ENCODE results near the gene TRIM62.

Gene TRIM62

DNA sequence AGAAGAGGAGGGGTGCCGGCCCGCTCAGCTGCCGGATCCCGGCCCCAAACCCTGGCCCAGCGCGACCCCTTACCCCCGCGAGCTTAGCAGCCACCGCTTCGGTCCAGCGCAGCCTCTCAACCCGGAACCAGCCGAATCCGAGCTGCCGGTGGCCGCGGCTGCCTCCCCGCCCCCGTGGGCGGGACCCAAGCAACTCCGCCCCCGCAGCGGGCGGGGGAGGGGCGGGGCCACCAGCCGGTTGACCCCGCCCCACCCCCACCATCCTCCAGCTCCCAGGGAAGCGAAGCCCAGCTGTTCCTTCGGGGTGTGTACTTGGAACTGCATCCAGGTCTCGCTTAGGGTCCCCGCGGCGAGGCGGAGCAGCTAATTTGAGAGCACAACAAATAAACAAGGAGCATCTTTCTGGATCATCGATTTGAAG is at the start of gene TRIM62:
Gene TRIM62, minus strand, starts transcription at position 123 of the 421 bp plus-strand sequence. CDS start 611 bp downstream, outside the sequence.
- DNase-seq, result peak in 1 of 2 donors; percentile 50

GRCh38 chr1:33231166-33231565 is 49.3 kb upstream of the TRIM62 start:
- no peak for DNase-seq

DNA sequence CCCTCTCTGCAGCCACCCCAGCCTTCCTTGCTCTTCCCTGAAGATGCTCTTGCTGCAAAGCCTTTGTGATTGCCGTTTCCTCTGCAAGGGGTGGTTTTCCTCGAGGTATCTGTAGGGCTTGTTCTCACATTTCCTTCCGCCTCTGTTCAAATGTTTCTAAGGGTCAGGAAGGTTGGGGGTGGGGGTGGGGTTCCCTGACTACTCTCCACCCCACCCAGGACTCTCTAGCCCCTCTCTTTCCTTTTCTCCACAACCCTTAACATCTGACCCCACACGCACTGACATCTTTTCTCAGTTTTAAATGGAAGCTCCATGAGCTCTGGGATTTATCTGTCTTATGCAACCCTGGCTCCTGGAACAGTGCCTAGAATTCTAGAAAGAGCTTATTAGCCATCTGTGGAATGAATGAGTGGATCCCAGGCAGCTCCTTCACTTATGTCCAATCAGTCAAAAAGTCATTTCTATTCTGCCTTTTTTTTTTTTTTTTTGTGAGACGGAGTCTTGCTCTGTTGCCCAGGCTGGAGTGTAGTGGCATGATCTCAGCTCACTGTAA is 47.2 kb upstream of the TRIM62 start:
- no peak for DNase-seq

GRCh38 chr1:33225586-33225985 is 43.7 kb upstream of the TRIM62 start:
- DNase-seq, result no peak

DNA sequence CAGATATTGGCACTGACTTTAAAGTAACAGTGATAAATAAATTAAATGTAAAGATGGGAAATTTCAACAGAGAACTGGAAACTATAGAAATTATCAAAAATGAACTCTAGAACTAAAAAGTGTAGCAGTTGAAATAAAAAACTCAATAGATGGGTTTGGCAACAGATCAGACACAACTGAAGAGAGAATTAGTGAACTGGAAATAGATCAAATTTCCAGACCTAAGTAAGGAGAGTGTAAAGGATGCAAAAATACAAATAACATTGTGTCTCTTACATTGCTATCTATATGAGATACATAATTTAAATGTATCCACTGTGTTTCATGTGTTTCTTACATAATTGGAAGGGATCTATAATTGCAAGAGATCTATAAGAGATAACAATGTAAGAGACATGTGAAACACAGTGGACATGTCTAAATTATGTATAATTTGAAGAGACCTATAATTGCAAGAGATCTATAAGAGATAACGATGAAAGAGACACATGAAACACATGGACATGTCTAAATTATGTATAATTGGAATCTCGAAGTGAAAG is 42.4 kb upstream of the TRIM62 start:
- no peak for DNase-seq

GRCh38 chr1:33222381-33222780 is 40.5 kb upstream of the TRIM62 start:
- no peak for DNase-seq

DNA sequence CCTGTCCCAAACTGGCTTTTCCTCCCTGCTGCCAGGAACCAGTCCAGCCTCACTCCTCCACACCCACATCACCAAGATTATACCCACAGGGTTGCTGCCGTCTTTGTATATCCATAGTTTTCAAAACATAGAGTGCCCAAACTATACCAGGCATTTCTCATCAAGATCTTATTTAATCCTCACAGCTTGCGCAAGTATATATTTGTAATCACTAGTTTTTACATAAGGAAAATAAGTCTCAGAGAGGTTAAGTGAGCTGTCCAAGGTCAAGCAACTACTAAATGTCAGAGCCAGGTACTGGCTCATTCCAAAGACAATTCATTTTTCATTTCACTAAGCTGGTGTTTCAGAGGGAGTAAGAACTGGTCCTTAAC is 39.5 kb upstream of the TRIM62 start:
- no peak for DNase-seq

DNA sequence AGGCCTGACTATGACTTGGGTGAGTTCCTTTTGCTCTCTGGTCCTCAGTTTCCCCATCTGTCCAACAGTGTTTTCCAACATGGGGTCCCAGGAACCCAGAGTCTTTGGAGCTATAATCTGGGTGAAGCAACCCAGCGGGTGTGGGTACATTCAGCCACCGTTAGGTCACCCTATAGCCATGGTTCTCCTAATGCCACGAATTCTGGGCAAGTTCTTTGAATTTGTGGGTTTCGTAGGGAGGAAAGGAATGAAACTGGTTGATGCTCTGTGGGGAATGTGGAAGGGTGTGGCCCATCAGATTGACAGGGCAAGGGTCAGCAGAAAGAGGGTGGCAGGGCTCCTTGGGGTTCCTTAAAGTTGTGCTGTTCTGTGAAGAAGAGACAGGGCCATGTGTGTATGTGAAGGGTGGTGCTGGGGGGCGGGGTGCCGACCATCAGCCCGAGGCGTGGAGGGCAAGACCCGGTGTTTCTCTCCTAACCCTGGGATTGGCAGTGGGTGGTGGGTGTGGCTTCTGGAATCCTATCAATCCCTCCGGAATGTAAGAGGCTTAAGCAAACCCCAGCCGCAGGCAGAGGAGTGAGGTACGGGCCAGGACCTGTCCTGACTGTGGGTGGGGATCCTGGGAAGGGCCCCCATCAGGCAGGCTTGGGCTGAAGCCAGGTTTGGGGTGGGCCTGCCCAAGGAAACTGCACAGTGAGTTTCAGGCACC is 39.0 kb upstream of the TRIM62 start:
- no peak for DNase-seq

DNA sequence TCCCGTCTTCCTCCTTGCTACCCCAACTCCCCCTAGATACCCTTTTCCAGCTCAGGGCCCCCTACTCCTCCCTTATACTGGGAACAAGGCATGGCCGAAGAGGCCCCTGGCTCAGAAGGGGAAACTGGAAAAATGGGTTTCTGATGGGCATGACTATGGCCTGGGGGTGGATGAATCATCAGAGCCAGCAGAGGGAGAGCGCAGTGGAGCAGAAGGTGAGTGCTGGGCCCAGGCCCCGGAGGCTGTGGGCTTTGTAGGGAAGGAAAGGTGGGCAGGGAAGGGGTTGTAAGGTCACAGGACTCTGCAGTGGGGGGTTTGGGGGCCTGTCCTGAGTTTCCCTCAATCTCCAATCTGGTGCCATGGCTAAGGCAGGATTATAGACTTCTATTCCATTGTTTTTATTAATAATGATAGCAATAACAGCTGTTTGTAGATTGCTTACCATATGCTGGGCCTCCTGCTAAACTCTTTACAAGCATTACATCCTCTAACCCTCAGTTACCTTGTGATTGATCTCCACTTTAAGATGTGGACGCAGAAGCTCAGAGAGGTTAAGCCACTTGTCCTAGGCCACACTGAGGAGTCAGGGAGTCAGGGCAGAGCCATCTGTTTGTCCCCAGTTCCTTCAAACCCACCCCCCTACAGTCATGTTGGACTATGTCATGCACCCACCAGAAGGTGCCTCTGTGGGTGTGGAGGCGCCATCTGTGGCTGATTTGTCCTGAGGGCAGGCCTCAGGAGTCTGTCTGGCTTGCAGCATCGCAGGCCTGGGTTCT is 38.2 kb upstream of the TRIM62 start:
- DNase-seq, result no peak

DNA sequence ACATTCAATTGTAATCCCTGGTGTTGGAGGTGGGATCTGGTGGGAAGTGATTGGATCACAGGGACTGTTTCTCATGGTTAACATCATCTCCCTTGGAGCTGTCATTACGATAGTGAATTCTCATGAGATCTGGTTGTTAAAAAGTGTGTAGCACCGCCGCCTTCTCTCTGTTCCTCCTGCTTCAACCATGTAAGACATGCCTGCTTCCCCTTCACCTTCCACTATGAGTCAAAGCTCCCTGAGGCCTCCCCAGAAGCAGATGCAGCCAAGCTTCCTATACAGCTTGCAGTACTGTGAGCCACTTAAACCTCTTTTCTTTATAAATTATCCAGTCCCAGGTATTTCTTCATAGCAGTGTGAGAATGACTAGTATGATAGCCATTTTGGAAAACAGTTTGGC is 30.1 kb upstream of the TRIM62 start:
- no peak for DNase-seq

GRCh38 chr1:33206340-33206739 is 24.5 kb upstream of the TRIM62 start:
- DNase-seq, result no peak

DNA sequence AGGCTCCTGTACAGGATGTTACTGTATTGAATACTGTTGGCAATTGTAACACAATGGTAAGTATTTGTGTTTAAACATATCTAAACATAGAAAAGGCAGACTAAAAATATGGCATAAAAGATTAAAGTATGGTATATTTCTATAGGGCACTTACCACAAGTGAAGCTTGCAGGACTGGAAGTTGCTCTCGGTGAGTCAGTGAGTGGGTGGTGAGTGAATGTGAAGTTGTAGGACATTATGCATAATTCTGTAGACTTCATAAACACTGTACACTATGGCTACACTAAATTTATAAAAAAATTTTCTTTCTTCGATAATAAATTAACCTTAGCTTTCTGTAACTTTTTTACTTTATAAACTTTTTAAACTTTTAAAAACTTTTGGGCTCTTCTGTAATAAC is 13.7 kb upstream of the TRIM62 start:
- no peak for DNase-seq

GRCh38 chr1:33191731-33192275 is 10.0 kb upstream of the TRIM62 start:
- no peak for DNase-seq

DNA sequence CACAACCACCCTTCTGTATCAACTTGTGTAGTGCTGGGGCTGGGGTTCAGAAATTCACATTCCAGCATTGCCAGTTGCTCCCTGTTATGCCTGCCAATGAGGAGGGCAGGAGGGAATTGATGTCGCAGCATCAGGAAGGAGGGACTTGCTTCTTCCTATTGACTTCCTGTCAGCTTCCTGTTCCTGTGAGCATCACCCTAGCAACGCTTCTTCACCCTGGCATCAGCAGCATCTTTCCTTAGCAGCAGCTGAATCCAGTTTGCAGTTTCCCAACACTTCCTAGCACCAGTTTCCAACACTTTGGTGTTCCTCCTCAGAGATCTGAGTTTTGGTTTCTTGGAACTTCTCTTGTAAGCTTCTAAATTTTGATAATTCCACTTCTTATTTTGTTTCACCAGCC is 8.9 kb upstream of the TRIM62 start:
- DNase-seq, result no peak

- DNase-seq, result no peak
These were observed 6.9 kb upstream of the TRIM62 start for GRCh38 chr1:33188572-33189275.

DNA sequence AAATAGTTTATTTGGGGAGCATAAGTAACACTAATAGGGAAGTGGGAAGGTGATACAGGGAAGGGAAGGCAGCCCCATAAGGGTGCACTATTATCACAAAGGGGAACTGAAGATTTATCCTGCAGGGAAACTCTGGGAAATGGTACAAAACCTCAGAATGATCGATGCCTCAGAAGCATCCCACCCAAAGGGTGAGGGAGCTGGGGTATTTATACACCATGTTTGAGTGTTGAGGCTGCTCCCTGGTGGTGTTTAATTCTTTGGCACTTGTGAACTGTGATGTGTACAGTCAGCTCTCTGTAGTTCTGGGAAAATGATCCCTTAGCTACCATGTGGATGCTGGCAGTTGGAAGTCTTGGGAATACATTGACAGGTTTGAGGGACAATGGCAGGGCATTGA is 5.1 kb upstream of the TRIM62 start:
- no peak for DNase-seq

DNA sequence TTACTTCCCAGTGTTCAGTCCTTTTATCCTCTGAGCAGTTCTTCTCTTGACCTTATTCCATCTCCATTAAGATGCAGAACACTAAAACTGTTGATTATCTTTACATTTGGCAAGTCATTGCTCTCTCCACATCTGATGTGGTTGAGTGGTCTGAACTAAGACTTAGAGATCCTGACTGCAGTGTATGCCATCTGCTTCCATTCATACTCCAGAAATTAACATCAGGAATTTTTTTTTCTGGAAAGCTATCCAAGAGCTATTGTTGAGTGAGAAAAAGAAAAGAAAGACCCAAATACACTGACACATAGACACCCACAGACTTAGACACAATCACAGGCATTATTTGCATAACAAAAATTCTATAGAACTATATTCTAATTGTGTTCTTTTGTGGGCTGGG is 3.7 kb upstream of the TRIM62 start:
- no peak for DNase-seq

DNA sequence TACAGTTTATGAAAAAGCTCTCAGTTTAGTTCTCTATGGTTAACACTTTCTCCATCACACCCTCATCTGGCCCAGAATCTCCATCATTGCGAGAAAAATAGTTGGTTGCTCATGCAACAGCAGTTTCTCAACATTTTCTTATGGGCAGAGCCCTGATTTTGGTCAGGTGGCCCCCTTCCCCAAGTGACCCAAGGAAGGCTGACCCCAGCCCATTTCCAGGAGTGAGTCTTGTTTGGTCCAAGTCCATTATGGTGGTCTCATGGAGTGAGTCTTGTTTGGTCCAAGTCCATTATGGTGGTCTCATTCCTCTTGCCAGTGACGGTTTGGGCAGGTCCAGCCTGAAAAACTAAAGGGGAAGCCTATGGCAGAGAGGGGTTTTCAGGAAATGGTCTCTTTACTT is 1.5 kb upstream of the TRIM62 start:
- DNase-seq, result no peak

DNA sequence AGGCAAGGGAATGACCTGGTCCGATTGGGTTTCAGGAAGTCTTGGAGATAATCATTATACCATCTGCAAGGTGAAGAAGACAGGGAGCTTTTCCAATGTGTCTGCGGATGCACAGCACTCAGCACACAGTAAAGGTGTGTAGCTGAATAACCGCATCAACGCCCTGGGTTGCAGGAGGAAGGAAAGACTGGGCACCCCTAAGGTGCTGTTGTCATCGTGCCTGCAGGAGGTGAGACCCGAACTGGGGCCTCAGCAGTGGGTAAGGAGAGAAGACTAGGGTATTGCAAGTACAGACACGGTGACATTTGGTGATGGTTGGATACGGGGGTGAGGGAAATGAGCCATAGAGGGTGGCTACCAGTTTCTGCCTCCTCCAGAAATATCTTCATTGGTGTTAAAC is 1.1 kb upstream of the TRIM62 start:
- no peak for DNase-seq

DNA sequence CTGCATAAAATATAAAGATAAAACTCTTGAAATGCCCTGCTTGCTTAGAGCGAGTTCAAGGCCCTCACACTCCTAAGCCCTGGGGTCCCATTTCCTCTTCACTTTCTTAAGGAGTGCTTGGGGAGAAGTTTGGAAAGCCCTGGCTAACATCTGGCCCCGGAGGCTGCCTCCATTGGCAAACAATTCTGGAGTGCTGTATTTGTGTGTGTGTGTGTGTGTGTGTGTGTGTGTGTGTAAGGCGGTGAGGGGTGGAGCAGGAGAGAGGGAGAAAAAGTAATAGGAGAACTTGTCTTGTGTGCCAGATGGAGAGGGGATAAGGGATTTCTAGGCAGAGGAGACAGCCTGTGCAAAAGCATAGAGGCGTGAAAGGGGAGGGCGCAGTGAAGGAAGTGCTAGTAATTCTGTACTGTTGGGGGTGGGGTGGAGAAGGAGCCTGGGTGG is 578 bp upstream of the TRIM62 start:
- DNase-seq, result no peak

- DNase-seq, result peak in 1 of 2 donors; percentile 48
These were observed 642 bp downstream of the TRIM62 start for GRCh38 chr1:33180911-33181890.

Data from bone marrow (tissue), 2 donors.